HepG2 (cell line): ENCODE results near the gene CDH22. TPM values are rescaled to one million over a fixed set of nuclear protein-coding genes. Genes with fewer than 3 reads are reported as not detected.
A peak's percentile ranks its signal among the peaks of the same experiment; 100 is the strongest.

Experiments used
- ATAC-seq: fragments of 200-7000 bp; cut with Tn5 transposase; 3 replicates; pipeline ENCODE4 v1.9.1; 2020; ENCODE audit warnings: mild to moderate bottlenecking, moderate library complexity
- BruUV-seq: library from RNA; stranded (reverse); fragments of 400-500 nt; replicated peaks from 2 replicates; lab custom pipeline; 2021; lab: Mats Ljungman, UMichigan
- CTCF ChIA-PET: fragments of 300-600 bp; formaldehyde crosslinking; extraction: SDS; loops from one replicate; lab custom pipeline; 2021; ENCODE audit warnings: low total read pairs, inconsistent platforms, low intra/inter-chr PET ratio; lab: Yijun Ruan, JAX
- POLR2A ChIA-PET: fragments of 350-600 bp; sonication (Branson Sonifier 250); formaldehyde crosslinking; loops from one replicate; lab custom pipeline; 2020; ENCODE audit warnings: antibody characterized with exemption, inconsistent platforms; lab: Yijun Ruan, JAX
- DNase-seq: peaks from one replicate; pipeline ENCODE4 v3.0.0-alpha.2; 2015; ENCODE audit warnings: low spot score
- FAIRE-seq: peaks from 3 replicates; lab custom pipeline; 2011; peaks lifted over from hg19 to GRCh38; lab: Jason Lieb, UNC
- H2AFZ ChIP-seq: one replicate; pipeline ENCODE4 v1.6.1; 2011; ENCODE audit warnings: low read length, inconsistent platforms
- H3K27ac ChIP-seq: fragments of 300-600 bp; 3 replicates; pipeline ENCODE4 v1.8.0; 2011; ENCODE audit warnings: mixed run types, mild to moderate bottlenecking, mixed read lengths, low read length, inconsistent platforms; ENCODE audit not compliant: insufficient read depth; ENCODE audit errors: extremely low read length
- H3K27me3 ChIP-seq, 2 experiments: fragments of 200-600 bp in 1 of 2; 2 replicates in 1 of 2; 3 replicates in 1 of 2; pipeline versions ENCODE4 v1.6.0 to v1.8.0; 2011; ENCODE audit warnings: low read length in 2 of 2, mild to moderate bottlenecking in 2 of 2, moderate library complexity in 2 of 2, inconsistent platforms in 1 of 2; ENCODE audit not compliant: insufficient read depth in 2 of 2, control insufficient read depth in 1 of 2
- H3K36me3 ChIP-seq, 2 experiments: fragments of 200-600 bp in 1 of 2; replicated peaks in 1 of 2; 2 replicates in 1 of 2; 3 replicates in 1 of 2; pipeline versions ENCODE4 v1.5.1 to v1.8.0; 2011; ENCODE audit warnings: low read length in 2 of 2, inconsistent platforms in 1 of 2; ENCODE audit not compliant: insufficient read depth in 2 of 2, control insufficient read depth in 1 of 2
- H3K4me1 ChIP-seq: 2 replicates; pipeline ENCODE4 v1.5.1; 2012; ENCODE audit warnings: low read length, inconsistent platforms; ENCODE audit not compliant: insufficient read depth
- H3K4me2 ChIP-seq: 2 replicates; pipeline ENCODE4 v1.6.0; 2011; ENCODE audit warnings: low read depth, low read length, inconsistent platforms
- H3K4me3 ChIP-seq, 3 experiments: fragments of 200-600 bp in 1 of 3; sonication (generic), shearing (Covaris generic) in 1 of 3; replicated peaks in 1 of 3; 2 replicates each; pipeline ENCODE4 v1.5.1; 2011 to 2016; ENCODE audit warnings: low read length in 3 of 3, inconsistent platforms in 2 of 3, low read depth in 2 of 3, mild to moderate bottlenecking in 2 of 3, control low read depth in 1 of 3, mixed read lengths in 1 of 3; ENCODE audit not compliant: insufficient read depth in 1 of 3
- H3K79me2 ChIP-seq: one replicate; pipeline ENCODE4 v1.6.1; 2011; ENCODE audit warnings: low read length, inconsistent platforms; ENCODE audit not compliant: insufficient read depth
- H3K9ac ChIP-seq: 2 replicates; pipeline ENCODE4 v1.6.0; 2011; ENCODE audit warnings: mild to moderate bottlenecking, low read depth, low read length, inconsistent platforms; ENCODE audit not compliant: insufficient read depth
- H3K9me3 ChIP-seq: 2 replicates; pipeline ENCODE4 v1.5.1; 2012; ENCODE audit warnings: mild to moderate bottlenecking, low read length
- H4K20me1 ChIP-seq: 2 replicates; pipeline ENCODE4 v1.6.0; 2011; ENCODE audit warnings: inconsistent platforms, mild to moderate bottlenecking, low read length, moderate library complexity; ENCODE audit not compliant: insufficient read depth
- CHD2 ChIP-seq: IDR thresholded peaks from 2 replicates; pipeline ENCODE4 v1.6.1; 2011; ENCODE audit warnings: low read depth, low read length, improper control_type of control experiment
- DNMT1 ChIP-seq: sonication (generic); formaldehyde crosslinking; IDR thresholded peaks from 2 replicates; pipeline ENCODE4 v1.5.1; 2020; ENCODE audit warnings: mild to moderate bottlenecking, missing genetic modification reagents
- EED ChIP-seq: sonication (generic); formaldehyde crosslinking; IDR thresholded peaks from 2 replicates; pipeline ENCODE4 v1.5.0; 2020; ENCODE audit warnings: mild to moderate bottlenecking, missing genetic modification reagents
- GTF2F1 ChIP-seq: fragments of 150-350 bp; IDR thresholded peaks from 2 replicates; pipeline ENCODE4 v1.6.1; 2014; ENCODE audit warnings: low read length
- HMG20B ChIP-seq: conservative IDR thresholded peaks from 2 replicates; pipeline ENCODE4 v1.6.1; 2016; ENCODE audit warnings: missing genetic modification reagents, missing compliant biosample characterization
- NKX3-1 ChIP-seq: sonication (generic); formaldehyde crosslinking; IDR thresholded peaks from 2 replicates; pipeline ENCODE4 v1.5.0; 2020; ENCODE audit warnings: missing genetic modification reagents
- ONECUT2 ChIP-seq: sonication (generic); formaldehyde crosslinking; IDR thresholded peaks from 2 replicates; pipeline ENCODE4 v1.4.0; 2020; ENCODE audit warnings: missing genetic modification reagents
- ZBTB20 ChIP-seq: sonication (generic); formaldehyde crosslinking; IDR thresholded peaks from 2 replicates; pipeline ENCODE4 v1.8.1; 2023; ENCODE audit warnings: missing genetic modification reagents, low read depth, mild to moderate bottlenecking, borderline replicate concordance
- ZNF841 ChIP-seq: sonication (generic); formaldehyde crosslinking; IDR thresholded peaks from 2 replicates; pipeline ENCODE4 v1.8.1; 2023; ENCODE audit warnings: missing genetic modification reagents, borderline replicate concordance
- WGBS: methylation state at CpG from one replicate; pipeline ENCODE4 v1.1.6; 2017; ENCODE audit warnings: low lambda C conversion rate; 5-methylcytosine and 5-hydroxymethylcytosine counted together
- in situ Hi-C: cut with HindIII; loops from 2 replicates; pipeline ENCODE4 v1.10.0; 2017; ENCODE audit warnings: low pct_unique_long_range_greater_than_20kb; ENCODE audit not compliant: extremely low pct_ligation_motif_present
- intact Hi-C: fragments of 100-400 bp; cut with micrococcal nuclease; formaldehyde crosslinking; loops from one replicate; pipeline ENCODE4 v1.10.0; 2022; ENCODE audit not compliant: unreplicated experiment
- polyA plus RNA-seq, 8 experiments: library from polyadenylated mRNA; depleted of rRNA in 3 of 8; stranded (reverse) in 7 of 8; unstranded in 1 of 8; fragments of >200 nt; fragmentation: Illumina TruSeq in 4 of 8; extraction: Trizol in 4 of 8; gene quantifications; 2 replicates each; pipeline versions ENCODE4 v1.2.1 to v1.2.3, GENCODE V29; 2011 to 2016; ENCODE audit warnings: low read depth in 4 of 8, missing spikeins in 1 of 8, mixed read lengths in 1 of 8; ENCODE audit not compliant: insufficient read depth in 1 of 8
- total RNA-seq, 5 experiments: library from RNA; depleted of rRNA; stranded (reverse); fragments of >200 nt; fragmentation: Illumina TruSeq; extraction: Trizol; gene quantifications; 2 replicates each; pipeline ENCODE4 v1.2.3, GENCODE V29; 2016; ENCODE audit warnings: low read depth in 1 of 5
- TF ChIP-seq, protein P1 (sequence below): sonication (generic); formaldehyde crosslinking; IDR thresholded peaks from 2 replicates; pipeline ENCODE4 v1.4.0; 2020; ENCODE audit warnings: missing genetic modification reagents, borderline replicate concordance
- TF ChIP-seq, protein P2 (sequence below): sonication (generic); formaldehyde crosslinking; conservative IDR thresholded peaks from 2 replicates; pipeline ENCODE4 v1.4.0; 2020; ENCODE audit warnings: missing genetic modification reagents

CDH22 gene
- total and polyA plus RNA-seq, 2 of the 13 experiments (the other 11 are each of a cell fraction or from before 2014, with no cell fraction given) = not detected

DNA sequence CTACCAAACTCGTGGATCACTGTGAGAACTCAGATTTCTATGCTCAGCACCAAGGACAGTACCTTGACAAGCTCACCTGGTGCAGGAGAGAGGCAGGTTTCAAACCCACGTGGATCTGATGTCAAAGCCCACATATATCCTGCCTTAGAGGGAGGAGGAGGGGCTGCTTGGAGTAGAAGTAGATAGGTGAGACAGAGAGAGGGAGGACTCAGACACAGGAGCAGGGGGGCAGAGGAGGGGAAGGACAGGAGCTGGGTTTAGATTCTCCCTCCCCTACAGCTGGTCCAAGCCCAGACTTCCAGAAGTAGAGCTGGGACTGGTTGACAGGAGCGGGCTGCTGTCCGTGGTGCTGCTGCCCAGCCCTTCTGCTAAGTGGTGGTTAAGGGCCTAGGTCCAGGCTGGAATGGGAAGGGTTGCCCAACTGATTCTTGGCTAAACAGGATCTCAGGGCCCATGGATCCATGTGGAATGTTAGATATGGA is 77.5 kb downstream of the CDH22 start:
- FAIRE-seq (peak; percentile 59), DNase-seq (peak; percentile 25), ATAC-seq (peak; percentile 74)
- H4K20me1 ChIP-seq = peaks cover 9% of the 10 kb centered on the region; the same call in 1 of the 2 replicates
- POLR2A ChIA-PET = no interaction called here
- intact Hi-C loops (no loop called here), in situ Hi-C loops (no loop called here)
- no TSS peak for BruUV-seq
- no peaks in the 10 kb centered on the region for H3K36me3 ChIP-seq
- no peak overlapping the region for H3K4me3 ChIP-seq
- H3K4me1 ChIP-seq = no peaks in the 10 kb centered on the region
- no peak overlapping the region for H3K4me2 ChIP-seq
- no peaks in the 10 kb centered on the region for H3K9me3 ChIP-seq
- no peak overlapping the region for H2AFZ ChIP-seq
- peaks cover 0 to 7% of the 10 kb centered on the region in 2 experiments; a peak in 1 of 5 replicates for H3K27me3 ChIP-seq
- no peak overlapping the region for H3K9ac ChIP-seq
- H3K79me2 ChIP-seq = no peaks in the 10 kb centered on the region
- no peak overlapping the region for H3K27ac ChIP-seq
- WGBS = 0% methylated on average over 4 of the region's 4 CpGs
- CTCF ChIA-PET = no interaction called here
- TF ChIP-seq NKX3-1 (CRISPR knock-in tag) (peak; percentile 72; the same call in 1 of the 2 replicates), ZBTB20 (peak; percentile 82; the same call in 1 of the 2 replicates), CHD2 (no peak), GTF2F1 (no peak), EED (CRISPR knock-in tag) (peak; percentile 43; the same call in 1 of the 2 replicates), HMG20B (CRISPR knock-in tag) (0 out of 2 replicates have a peak, but pooled peaks have one; percentile 23), ZNF841 (CRISPR knock-in tag) (peak; percentile 39; the same call in 1 of the 2 replicates), DNMT1 (CRISPR knock-in tag) (no peak), ONECUT2 (CRISPR knock-in tag) (peak; percentile 31; the same call in 1 of the 2 replicates)
- TF ChIP-seq, protein P1, sequence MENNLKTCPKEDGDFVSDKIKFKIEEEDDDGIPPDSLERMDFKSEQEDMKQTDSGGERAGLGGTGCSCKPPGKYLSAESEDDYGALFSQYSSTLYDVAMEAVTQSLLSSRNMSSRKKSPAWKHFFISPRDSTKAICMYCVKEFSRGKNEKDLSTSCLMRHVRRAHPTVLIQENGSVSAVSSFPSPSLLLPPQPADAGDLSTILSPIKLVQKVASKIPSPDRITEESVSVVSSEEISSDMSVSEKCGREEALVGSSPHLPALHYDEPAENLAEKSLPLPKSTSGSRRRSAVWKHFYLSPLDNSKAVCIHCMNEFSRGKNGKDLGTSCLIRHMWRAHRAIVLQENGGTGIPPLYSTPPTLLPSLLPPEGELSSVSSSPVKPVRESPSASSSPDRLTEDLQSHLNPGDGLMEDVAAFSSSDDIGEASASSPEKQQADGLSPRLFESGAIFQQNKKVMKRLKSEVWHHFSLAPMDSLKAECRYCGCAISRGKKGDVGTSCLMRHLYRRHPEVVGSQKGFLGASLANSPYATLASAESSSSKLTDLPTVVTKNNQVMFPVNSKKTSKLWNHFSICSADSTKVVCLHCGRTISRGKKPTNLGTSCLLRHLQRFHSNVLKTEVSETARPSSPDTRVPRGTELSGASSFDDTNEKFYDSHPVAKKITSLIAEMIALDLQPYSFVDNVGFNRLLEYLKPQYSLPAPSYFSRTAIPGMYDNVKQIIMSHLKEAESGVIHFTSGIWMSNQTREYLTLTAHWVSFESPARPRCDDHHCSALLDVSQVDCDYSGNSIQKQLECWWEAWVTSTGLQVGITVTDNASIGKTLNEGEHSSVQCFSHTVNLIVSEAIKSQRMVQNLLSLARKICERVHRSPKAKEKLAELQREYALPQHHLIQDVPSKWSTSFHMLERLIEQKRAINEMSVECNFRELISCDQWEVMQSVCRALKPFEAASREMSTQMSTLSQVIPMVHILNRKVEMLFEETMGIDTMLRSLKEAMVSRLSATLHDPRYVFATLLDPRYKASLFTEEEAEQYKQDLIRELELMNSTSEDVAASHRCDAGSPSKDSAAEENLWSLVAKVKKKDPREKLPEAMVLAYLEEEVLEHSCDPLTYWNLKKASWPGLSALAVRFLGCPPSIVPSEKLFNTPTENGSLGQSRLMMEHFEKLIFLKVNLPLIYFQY (CRISPR knock-in tag) = 0 out of 2 replicates have a peak, but pooled peaks have one; percentile 49
- TF ChIP-seq, protein P2, sequence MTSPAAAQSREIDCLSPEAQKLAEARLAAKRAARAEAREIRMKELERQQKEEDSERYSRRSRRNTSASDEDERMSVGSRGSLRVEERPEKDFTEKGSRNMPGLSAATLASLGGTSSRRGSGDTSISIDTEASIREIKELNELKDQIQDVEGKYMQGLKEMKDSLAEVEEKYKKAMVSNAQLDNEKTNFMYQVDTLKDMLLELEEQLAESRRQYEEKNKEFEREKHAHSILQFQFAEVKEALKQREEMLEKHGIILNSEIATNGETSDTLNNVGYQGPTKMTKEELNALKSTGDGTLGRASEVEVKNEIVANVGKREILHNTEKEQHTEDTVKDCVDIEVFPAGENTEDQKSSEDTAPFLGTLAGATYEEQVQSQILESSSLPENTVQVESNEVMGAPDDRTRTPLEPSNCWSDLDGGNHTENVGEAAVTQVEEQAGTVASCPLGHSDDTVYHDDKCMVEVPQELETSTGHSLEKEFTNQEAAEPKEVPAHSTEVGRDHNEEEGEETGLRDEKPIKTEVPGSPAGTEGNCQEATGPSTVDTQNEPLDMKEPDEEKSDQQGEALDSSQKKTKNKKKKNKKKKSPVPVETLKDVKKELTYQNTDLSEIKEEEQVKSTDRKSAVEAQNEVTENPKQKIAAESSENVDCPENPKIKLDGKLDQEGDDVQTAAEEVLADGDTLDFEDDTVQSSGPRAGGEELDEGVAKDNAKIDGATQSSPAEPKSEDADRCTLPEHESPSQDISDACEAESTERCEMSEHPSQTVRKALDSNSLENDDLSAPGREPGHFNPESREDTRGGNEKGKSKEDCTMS (CRISPR knock-in tag) = peak; percentile 82; the same call in 1 of the 2 replicates
